Panc1 (cell line): Measurements from ENCODE around the gene HMOX1.

Experiments
- POLR2AphosphoS5 ChIP-seq: IDR thresholded peaks from 2 replicates; pipeline ENCODE4 v1.6.1; 2012; ENCODE audit warnings: mild to moderate bottlenecking, low read depth, low read length, moderate library complexity
- TF ChIP-seq, protein P1 (sequence below): fragments of 450-650 bp; IDR thresholded peaks from 2 replicates; pipeline ENCODE4 v1.5.1; 2017; ENCODE audit warnings: mild to moderate bottlenecking
- TF ChIP-seq, protein P2 (sequence below), 2 experiments: IDR thresholded peaks; 2 replicates each; pipeline ENCODE4 v1.6.1; 2011 to 2012; ENCODE audit warnings: low read depth in 2 of 2, control low read depth in 1 of 2, low read length in 1 of 2, mild to moderate bottlenecking in 1 of 2, moderate library complexity in 1 of 2; ENCODE audit not compliant: insufficient read depth in 1 of 2

DNA sequence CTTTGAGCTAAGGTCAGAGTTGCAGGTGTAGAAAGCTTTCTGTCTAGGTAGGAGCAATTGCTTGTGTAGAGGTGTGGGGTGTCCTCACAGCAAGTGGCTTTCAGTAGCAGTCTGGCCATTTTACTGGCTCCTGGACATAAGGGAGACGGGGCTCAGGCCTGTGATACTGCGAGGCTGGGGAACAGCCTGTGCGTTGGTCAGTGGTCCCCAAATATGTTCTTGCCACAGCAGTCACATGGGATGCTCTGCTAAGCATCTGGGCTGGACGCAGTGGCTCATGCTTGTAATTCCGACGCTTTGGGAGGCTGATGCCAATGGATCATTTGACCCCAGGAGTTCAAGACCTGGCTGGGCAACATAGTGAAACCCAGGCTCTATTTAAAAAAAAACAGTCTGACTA lies 21.0 kb downstream of the HMOX1 start:
- TF ChIP-seq, protein P1, sequence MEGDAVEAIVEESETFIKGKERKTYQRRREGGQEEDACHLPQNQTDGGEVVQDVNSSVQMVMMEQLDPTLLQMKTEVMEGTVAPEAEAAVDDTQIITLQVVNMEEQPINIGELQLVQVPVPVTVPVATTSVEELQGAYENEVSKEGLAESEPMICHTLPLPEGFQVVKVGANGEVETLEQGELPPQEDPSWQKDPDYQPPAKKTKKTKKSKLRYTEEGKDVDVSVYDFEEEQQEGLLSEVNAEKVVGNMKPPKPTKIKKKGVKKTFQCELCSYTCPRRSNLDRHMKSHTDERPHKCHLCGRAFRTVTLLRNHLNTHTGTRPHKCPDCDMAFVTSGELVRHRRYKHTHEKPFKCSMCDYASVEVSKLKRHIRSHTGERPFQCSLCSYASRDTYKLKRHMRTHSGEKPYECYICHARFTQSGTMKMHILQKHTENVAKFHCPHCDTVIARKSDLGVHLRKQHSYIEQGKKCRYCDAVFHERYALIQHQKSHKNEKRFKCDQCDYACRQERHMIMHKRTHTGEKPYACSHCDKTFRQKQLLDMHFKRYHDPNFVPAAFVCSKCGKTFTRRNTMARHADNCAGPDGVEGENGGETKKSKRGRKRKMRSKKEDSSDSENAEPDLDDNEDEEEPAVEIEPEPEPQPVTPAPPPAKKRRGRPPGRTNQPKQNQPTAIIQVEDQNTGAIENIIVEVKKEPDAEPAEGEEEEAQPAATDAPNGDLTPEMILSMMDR = no peak
- TF ChIP-seq, protein P2, sequence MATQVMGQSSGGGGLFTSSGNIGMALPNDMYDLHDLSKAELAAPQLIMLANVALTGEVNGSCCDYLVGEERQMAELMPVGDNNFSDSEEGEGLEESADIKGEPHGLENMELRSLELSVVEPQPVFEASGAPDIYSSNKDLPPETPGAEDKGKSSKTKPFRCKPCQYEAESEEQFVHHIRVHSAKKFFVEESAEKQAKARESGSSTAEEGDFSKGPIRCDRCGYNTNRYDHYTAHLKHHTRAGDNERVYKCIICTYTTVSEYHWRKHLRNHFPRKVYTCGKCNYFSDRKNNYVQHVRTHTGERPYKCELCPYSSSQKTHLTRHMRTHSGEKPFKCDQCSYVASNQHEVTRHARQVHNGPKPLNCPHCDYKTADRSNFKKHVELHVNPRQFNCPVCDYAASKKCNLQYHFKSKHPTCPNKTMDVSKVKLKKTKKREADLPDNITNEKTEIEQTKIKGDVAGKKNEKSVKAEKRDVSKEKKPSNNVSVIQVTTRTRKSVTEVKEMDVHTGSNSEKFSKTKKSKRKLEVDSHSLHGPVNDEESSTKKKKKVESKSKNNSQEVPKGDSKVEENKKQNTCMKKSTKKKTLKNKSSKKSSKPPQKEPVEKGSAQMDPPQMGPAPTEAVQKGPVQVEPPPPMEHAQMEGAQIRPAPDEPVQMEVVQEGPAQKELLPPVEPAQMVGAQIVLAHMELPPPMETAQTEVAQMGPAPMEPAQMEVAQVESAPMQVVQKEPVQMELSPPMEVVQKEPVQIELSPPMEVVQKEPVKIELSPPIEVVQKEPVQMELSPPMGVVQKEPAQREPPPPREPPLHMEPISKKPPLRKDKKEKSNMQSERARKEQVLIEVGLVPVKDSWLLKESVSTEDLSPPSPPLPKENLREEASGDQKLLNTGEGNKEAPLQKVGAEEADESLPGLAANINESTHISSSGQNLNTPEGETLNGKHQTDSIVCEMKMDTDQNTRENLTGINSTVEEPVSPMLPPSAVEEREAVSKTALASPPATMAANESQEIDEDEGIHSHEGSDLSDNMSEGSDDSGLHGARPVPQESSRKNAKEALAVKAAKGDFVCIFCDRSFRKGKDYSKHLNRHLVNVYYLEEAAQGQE (IDR thresholded peaks at IDR 0.05; ENCODE audit: insufficient read depth in 1 of 2, low read depth in 2 of 2, low read length in 1 of 2) = no peak
- TF ChIP-seq POLR2AphosphoS5 = no peak
